ENCODE results near the gene SUN1.
"Not testable (repeated sequence)": the region's sequence is repeated elsewhere in the genome, so short reads cannot be mapped to it uniquely, and the experiment has no call there.

The SUN1 gene

GRCh38 chr7:853366-854117 lies 21.3 kb downstream of the SUN1 start:
- in situ Hi-C loops (cut with MboI; ENCODE audit: low sequenced_read_pairs): no loop called here

- in situ Hi-C loops (cut with MboI; ENCODE audit: low sequenced_read_pairs): no loop called here
Observed at GRCh38 chr7:854118-854775, 22.0 kb downstream of the SUN1 start.

GRCh38 chr7:855686-856369 lies 23.6 kb downstream of the SUN1 start:
- in situ Hi-C loops (cut with MboI; ENCODE audit: low sequenced_read_pairs): no loop called here

- in situ Hi-C loops (cut with MboI; ENCODE audit: low sequenced_read_pairs): no loop called here
Observed at GRCh38 chr7:856444-857095, 24.3 kb downstream of the SUN1 start.

- in situ Hi-C loops (cut with MboI; ENCODE audit: low sequenced_read_pairs): no loop called here
Observed at GRCh38 chr7:857661-858060, 25.4 kb downstream of the SUN1 start.

- in situ Hi-C loops (cut with MboI; ENCODE audit: low sequenced_read_pairs): loop anchor here (10.0 kb wide), 1 partner anchor 75 kb away; no protein-coding TSS in a partner anchor
Observed at GRCh38 chr7:859359-860030, 27.2 kb downstream of the SUN1 start.

GRCh38 chr7:860149-860548 lies 27.9 kb downstream of the SUN1 start:
- in situ Hi-C loops (cut with MboI; ENCODE audit: low sequenced_read_pairs): loop anchor here (10.0 kb wide), 1 partner anchor 75 kb away; no protein-coding TSS in a partner anchor

GRCh38 chr7:861222-861621 lies 28.9 kb downstream of the SUN1 start:
- in situ Hi-C loops (cut with MboI; ENCODE audit: low sequenced_read_pairs): loop anchor here (10.0 kb wide), 1 partner anchor 76 kb away; no protein-coding TSS in a partner anchor

- in situ Hi-C loops (cut with MboI; ENCODE audit: low sequenced_read_pairs): loop anchor here (10.0 kb wide), 1 partner anchor 77 kb away; no protein-coding TSS in a partner anchor
Observed at GRCh38 chr7:862157-862556, 29.9 kb downstream of the SUN1 start.

- in situ Hi-C loops (cut with MboI; ENCODE audit: low sequenced_read_pairs): loop anchor here (10.0 kb wide), 1 partner anchor 78 kb away; no protein-coding TSS in a partner anchor
Observed at GRCh38 chr7:863106-863505, 30.8 kb downstream of the SUN1 start.

GRCh38 chr7:865921-866320 lies 33.6 kb downstream of the SUN1 start:
- in situ Hi-C loops (cut with MboI; ENCODE audit: low sequenced_read_pairs): loop anchor here (10.0 kb wide), 1 partner anchor 81 kb away; no protein-coding TSS in a partner anchor

- in situ Hi-C loops (cut with MboI; ENCODE audit: low sequenced_read_pairs): loop anchor here (10.0 kb wide), 1 partner anchor 82 kb away; no protein-coding TSS in a partner anchor
Observed at GRCh38 chr7:867001-867405, 34.7 kb downstream of the SUN1 start.

GRCh38 chr7:867406-868188 lies 35.3 kb downstream of the SUN1 start:
- in situ Hi-C loops (cut with MboI; ENCODE audit: low sequenced_read_pairs): loop anchor here (10.0 kb wide), 1 partner anchor 83 kb away; no protein-coding TSS in a partner anchor

- in situ Hi-C loops (cut with MboI; ENCODE audit: low sequenced_read_pairs): loop anchor here (10.0 kb wide), 1 partner anchor 83 kb away; no protein-coding TSS in a partner anchor
Observed at GRCh38 chr7:868189-868486, 35.9 kb downstream of the SUN1 start.

- in situ Hi-C loops (cut with MboI; ENCODE audit: low sequenced_read_pairs): loop anchor here (10.0 kb wide), 1 partner anchor 85 kb away; no protein-coding TSS in a partner anchor
Observed at GRCh38 chr7:869348-869747, 37.1 kb downstream of the SUN1 start.

- in situ Hi-C loops (cut with MboI; ENCODE audit: low sequenced_read_pairs): no loop called here
Observed at GRCh38 chr7:871900-872537, 39.7 kb downstream of the SUN1 start.

- in situ Hi-C loops (cut with MboI; ENCODE audit: low sequenced_read_pairs): not testable (repeated sequence)
Observed at GRCh38 chr7:872685-873084, 40.4 kb downstream of the SUN1 start.

GRCh38 chr7:873367-874002 lies 41.2 kb downstream of the SUN1 start:
- in situ Hi-C loops (cut with MboI; ENCODE audit: low sequenced_read_pairs): no loop called here

Data from HL-60/S4 treated with phorbol 12-myristate 13-acetate at 8.2 ng/mL for 4 days and 3 days (cell line).